Mucosa of descending colon (tissue), 3 donors: Measurements from ENCODE around the gene ANKS1B. TPM values are rescaled to one million over a fixed set of nuclear protein-coding genes. Genes with fewer than 3 reads are reported as not detected.

Experiments used
- ATAC-seq: fragments of 200-7000 bp; cut with Tn5 transposase; one replicate; pipeline ENCODE4 v1.9.1; 2020; ENCODE audit warnings: mild to moderate bottlenecking, moderate library complexity
- DNase-seq, 3 donors: peaks; one replicate each; pipeline ENCODE4 v3.0.0-alpha.2; 2020
- H3K36me3 ChIP-seq: fragments of 200-600 bp; one replicate; pipeline ENCODE4 v1.8.0; 2021; ENCODE audit warnings: low read depth, mild to moderate bottlenecking
- H3K4me1 ChIP-seq: fragments of 200-600 bp; one replicate; pipeline ENCODE4 v1.8.0; 2021; ENCODE audit warnings: low read depth, mild to moderate bottlenecking
- H3K4me3 ChIP-seq: fragments of 200-600 bp; one replicate; pipeline ENCODE4 v1.8.0; 2021; ENCODE audit warnings: mild to moderate bottlenecking
- H3K9me3 ChIP-seq: fragments of 200-600 bp; one replicate; pipeline ENCODE4 v1.8.0; 2021; ENCODE audit warnings: mild to moderate bottlenecking
- CTCF ChIP-seq: fragments of 200-600 bp; IDR thresholded peaks from one replicate; pipeline ENCODE4 v1.8.0; 2022; ENCODE audit warnings: antibody characterized with exemption, mild to moderate bottlenecking
- intact Hi-C, 2 donors: fragments of 100-400 bp; cut with DNase I in 1 of 2; cut with micrococcal nuclease in 1 of 2; formaldehyde crosslinking; loops; one replicate each; pipeline versions ENCODE4 v1.11.0 to v1.11.1; 2022; cut with DNase I, micrococcal nuclease
- total RNA-seq, 3 donors: library from RNA; stranded (reverse); fragmentation: NEBNext Ultra II Directional in 2 of 3; extraction: Animal tissue kit (Norgen Biotek cat#: 25700) in 2 of 3; gene quantifications; one replicate each; pipeline versions ENCODE4 v1.2.1 to v1.2.4, GENCODE V29; 2021 to 2023
- donor health status: DM: no; HTN: no; CAD: no; lungs with moderate emphysema.
- donor health status: DM: no; HTN: no; CAD: no.
- donor health status: DM: no; HTN: yes; CAD: no.

ANKS1B gene
- total RNA-seq, 3 donors from 2014 or later: 1.1 to 22.2 (median 2.3) TPM

- DNase-seq: no peak
- Histone ChIP-seq H3K4me1 (no peaks in the 10 kb centered on the region), H3K36me3 (no peaks in the 10 kb centered on the region), H3K4me3 (no peak overlapping the region), H3K9me3 (no peaks in the 10 kb centered on the region)
- intact Hi-C loops: no loop called here
- ATAC-seq: no peak
- no peak for TF ChIP-seq CTCF
These were observed 74.4 kb downstream of the ANKS1B start for GRCh38 chr12:99910342-99910741.

DNA sequence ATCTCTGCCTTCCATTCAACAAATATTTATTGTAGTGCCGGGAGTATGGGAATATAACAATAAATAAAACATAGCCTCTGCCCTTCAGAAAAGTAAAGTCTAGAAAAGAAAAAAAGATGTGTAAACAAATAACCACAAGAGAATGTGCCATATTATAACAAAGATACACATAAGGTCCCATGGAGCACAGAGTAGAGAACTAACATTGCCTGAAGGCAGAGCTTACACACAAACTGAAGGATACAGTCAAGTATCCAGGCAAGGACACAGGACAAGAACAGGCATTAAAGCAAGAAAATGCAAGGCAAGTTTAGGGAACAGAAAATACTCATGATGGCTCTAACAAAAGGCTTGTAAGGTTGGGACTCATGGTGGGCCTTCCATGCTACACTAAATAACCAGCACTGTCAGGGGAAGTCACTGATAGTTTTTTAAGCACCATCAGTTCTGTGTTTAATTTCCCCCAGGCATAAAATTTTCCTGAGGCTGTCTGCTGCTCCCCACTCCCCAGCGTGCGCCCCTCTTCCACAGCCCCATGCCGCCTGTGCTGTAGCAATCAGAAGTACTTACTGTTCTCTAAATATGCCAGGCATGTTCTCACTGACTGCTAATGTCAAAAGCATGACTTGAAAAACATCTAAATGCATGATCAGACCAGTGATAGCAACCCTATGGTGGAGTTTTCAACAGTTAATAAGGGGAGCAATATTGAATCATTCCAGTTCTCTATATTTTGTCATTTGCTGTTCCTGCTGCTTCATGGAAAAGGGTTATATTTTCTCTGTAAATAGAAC is 77.8 kb downstream of the ANKS1B start:
- H3K4me1 ChIP-seq: no peaks in the 10 kb centered on the region
- DNase-seq: no peak
- ATAC-seq: no peak
- no peak for TF ChIP-seq CTCF
- intact Hi-C loops: no loop called here
- H3K4me3 ChIP-seq: no peak overlapping the region
- no peaks in the 10 kb centered on the region for H3K9me3 ChIP-seq
- no peaks in the 10 kb centered on the region for H3K36me3 ChIP-seq

- Histone ChIP-seq H3K9me3 (no peaks in the 10 kb centered on the region), H3K4me3 (no peak overlapping the region), H3K4me1 (no peaks in the 10 kb centered on the region), H3K36me3 (no peaks in the 10 kb centered on the region)
- intact Hi-C loops: no loop called here
- no peak for DNase-seq
- no peak for TF ChIP-seq CTCF
- ATAC-seq: no peak
These were observed 83.6 kb downstream of the ANKS1B start for GRCh38 chr12:99901181-99901580.

DNA sequence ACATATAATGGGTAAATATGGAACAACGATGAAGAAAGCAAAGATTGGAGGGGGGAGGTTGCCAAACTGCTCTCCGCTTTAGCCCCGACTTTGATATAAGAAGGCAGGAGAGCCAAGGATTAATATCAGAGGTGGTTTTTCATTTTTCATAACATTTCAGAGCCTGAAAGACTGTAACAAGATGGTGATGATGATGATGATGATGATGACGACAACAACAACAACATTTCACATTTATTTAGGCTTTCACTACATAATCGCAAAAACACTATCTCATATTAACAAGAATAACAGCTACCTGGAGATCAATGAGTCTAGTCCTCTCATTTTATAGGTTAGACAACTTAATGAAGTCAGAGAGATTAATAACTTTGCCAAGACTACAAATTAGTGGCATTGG is 86.1 kb downstream of the ANKS1B start:
- H3K4me3 ChIP-seq: no peak overlapping the region
- no peaks in the 10 kb centered on the region for H3K9me3 ChIP-seq
- H3K36me3 ChIP-seq: no peaks in the 10 kb centered on the region
- no peaks in the 10 kb centered on the region for H3K4me1 ChIP-seq
- intact Hi-C loops: no loop called here
- no peak for TF ChIP-seq CTCF
- DNase-seq (no peak), ATAC-seq (no peak)

- H3K4me1 ChIP-seq: no peaks in the 10 kb centered on the region
- no peaks in the 10 kb centered on the region for H3K36me3 ChIP-seq
- ATAC-seq (no peak), DNase-seq (no peak)
- intact Hi-C loops: no loop called here
- H3K9me3 ChIP-seq: no peaks in the 10 kb centered on the region
- H3K4me3 ChIP-seq: no peak overlapping the region
- no peak for TF ChIP-seq CTCF
These were observed 105.3 kb downstream of the ANKS1B start for GRCh38 chr12:99879439-99879838.
